ENCODE results near the gene SLC44A3. TPM values are rescaled to one million over a fixed set of nuclear protein-coding genes. Genes with fewer than 3 reads are reported as not detected.

Gene SLC44A3
- total RNA-seq, 1 donor from 2014 or later: 0.77 TPM

- H3K36me3 Mint-ChIP-seq (ENCODE audit: low read depth): peaks cover 8% of the 10 kb centered on the region
- no peaks in the 10 kb centered on the region for H3K9me3 Mint-ChIP-seq
- peak overlapping the region; percentile 52 for H3K4me3 Mint-ChIP-seq
- peaks cover 78% of the 10 kb centered on the region for H3K4me1 Mint-ChIP-seq
- no peak overlapping the region for H3K27ac Mint-ChIP-seq (ENCODE audit: unreplicated experiment)
- TF ChIP-seq CTCF (conservative IDR thresholded peaks at IDR 0.05): no peak
- H3K27me3 Mint-ChIP-seq (ENCODE audit: low read depth): peaks cover 9% of the 10 kb centered on the region
- DNase-seq (ENCODE audit: low read depth, low spot score): no peak
Measured at GRCh38 chr1:94922761-94923331, 102.7 kb downstream of the SLC44A3 start.

- Mint-ChIP-seq H3K27ac (ENCODE audit: unreplicated experiment) (peak overlapping the region; percentile 100), H3K9me3 (no peaks in the 10 kb centered on the region)
Measured at GRCh38 chr1:94925004-94925403, 104.8 kb downstream of the SLC44A3 start.

GRCh38 chr1:94925561-94926125 lies 105.5 kb downstream of the SLC44A3 start:
- H3K36me3 Mint-ChIP-seq (ENCODE audit: low read depth): peaks cover 5% of the 10 kb centered on the region
- H3K27ac Mint-ChIP-seq (ENCODE audit: unreplicated experiment): peak overlapping the region; percentile 100
- TF ChIP-seq CTCF (conservative IDR thresholded peaks at IDR 0.05): no peak
- H3K27me3 Mint-ChIP-seq (ENCODE audit: low read depth): peaks cover 9% of the 10 kb centered on the region
- H3K9me3 Mint-ChIP-seq: no peaks in the 10 kb centered on the region
- peak overlapping the region; percentile 99 for H3K4me3 Mint-ChIP-seq
- DNase-seq (ENCODE audit: low read depth, low spot score): peak; percentile 81
- H3K4me1 Mint-ChIP-seq: peaks cover 83% of the 10 kb centered on the region

More at GRCh38 chr1:94925004-94925403, 104.8 kb downstream of the SLC44A3 start:
- Mint-ChIP-seq H3K4me1 (peaks cover 83% of the 10 kb centered on the region), H3K27me3 (ENCODE audit: low read depth) (peaks cover 9% of the 10 kb centered on the region), H3K36me3 (ENCODE audit: low read depth) (peaks cover 5% of the 10 kb centered on the region), H3K4me3 (peak overlapping the region; percentile 99)
- no peak for DNase-seq (ENCODE audit: low read depth, low spot score)
- TF ChIP-seq CTCF (conservative IDR thresholded peaks at IDR 0.05): no peak

GRCh38 chr1:94926126-94926914 lies 106.2 kb downstream of the SLC44A3 start:
- peaks cover 9% of the 10 kb centered on the region for H3K27me3 Mint-ChIP-seq (ENCODE audit: low read depth)
- H3K36me3 Mint-ChIP-seq (ENCODE audit: low read depth): peaks cover 5% of the 10 kb centered on the region
- TF ChIP-seq CTCF (conservative IDR thresholded peaks at IDR 0.05): peak; percentile 59
- peak overlapping the region; percentile 99 for H3K4me3 Mint-ChIP-seq
- DNase-seq (ENCODE audit: low read depth, low spot score): peak; percentile 62
- peaks cover 80% of the 10 kb centered on the region for H3K4me1 Mint-ChIP-seq
- H3K27ac Mint-ChIP-seq (ENCODE audit: unreplicated experiment): peak overlapping the region; percentile 100
- H3K9me3 Mint-ChIP-seq: no peaks in the 10 kb centered on the region

GRCh38 chr1:94926915-94927404 lies 106.8 kb downstream of the SLC44A3 start, which contains the start of gene CNN3:
Gene CNN3 (minus strand): TSS chr1:94927110. CDS start chr1:94926894, 216 bp downstream.
- TF ChIP-seq CTCF (conservative IDR thresholded peaks at IDR 0.05): no peak
- Mint-ChIP-seq H3K36me3 (ENCODE audit: low read depth) (peaks cover 2% of the 10 kb centered on the region), H3K4me1 (peaks cover 73% of the 10 kb centered on the region)

More at GRCh38 chr1:94926915-94927404, 106.8 kb downstream of the SLC44A3 start, which contains the start of gene CNN3:
- no peaks in the 10 kb centered on the region for H3K9me3 Mint-ChIP-seq
- peaks cover 9% of the 10 kb centered on the region for H3K27me3 Mint-ChIP-seq (ENCODE audit: low read depth)
- DNase-seq (ENCODE audit: low read depth, low spot score): peak; percentile 84
- H3K27ac Mint-ChIP-seq (ENCODE audit: unreplicated experiment): peak within 1 kb of the TSS; percentile 100
- H3K4me3 Mint-ChIP-seq: peak within 1 kb of the TSS; percentile 99
